MCF 10A (cell line): ENCODE measurements around the gene PTF1A. TPM values are rescaled to one million over a fixed set of nuclear protein-coding genes. Genes with fewer than 3 reads are reported as not detected.

Experiments used
- BruUV-seq: library from RNA; stranded (reverse); fragments of 400-500 nt; replicated peaks from 2 replicates; lab custom pipeline; 2021; lab: Mats Ljungman, UMichigan
- CTCF ChIA-PET: fragments of 300-600 bp; sonication (Branson Sonifier 250); formaldehyde crosslinking; extraction: SDS; loops from one replicate; lab custom pipeline; 2021; ENCODE audit warnings: antibody characterized with exemption, inconsistent platforms; lab: Yijun Ruan, JAX
- POLR2A ChIA-PET: fragments of 300-600, 350-650 bp; sonication (Branson Sonifier 250); formaldehyde crosslinking; extraction: SDS; loops from one replicate; lab custom pipeline; 2020; ENCODE audit warnings: antibody characterized with exemption, inconsistent platforms; lab: Yijun Ruan, JAX
- DNase-seq: peaks from one replicate; pipeline ENCODE4 v3.0.0-alpha.2; 2018; ENCODE audit not compliant: unreplicated experiment
- H3K27ac Mint-ChIP-seq: one replicate; pipeline ENCODE4 v1.8.0; 2022; ENCODE audit warnings: mild to moderate bottlenecking, low read depth, mixed read lengths; ENCODE audit not compliant: unreplicated experiment
- H3K27me3 Mint-ChIP-seq: one replicate; pipeline ENCODE4 v1.8.0; 2022; ENCODE audit warnings: mixed read lengths; ENCODE audit not compliant: insufficient read depth, unreplicated experiment
- H3K36me3 Mint-ChIP-seq: one replicate; pipeline ENCODE4 v1.8.0; 2022; ENCODE audit warnings: mild to moderate bottlenecking, moderate library complexity, mixed read lengths; ENCODE audit not compliant: insufficient read depth, unreplicated experiment
- H3K4me1 Mint-ChIP-seq: one replicate; pipeline ENCODE4 v1.8.0; 2022; ENCODE audit warnings: mixed read lengths; ENCODE audit not compliant: insufficient read depth, unreplicated experiment
- H3K4me3 Mint-ChIP-seq: one replicate; pipeline ENCODE4 v1.8.0; 2022; ENCODE audit warnings: mild to moderate bottlenecking, moderate library complexity, mixed read lengths; ENCODE audit not compliant: unreplicated experiment
- H3K9me3 Mint-ChIP-seq: one replicate; pipeline ENCODE4 v1.8.0; 2022; ENCODE audit warnings: mixed read lengths; ENCODE audit not compliant: unreplicated experiment
- CTCF ChIP-seq: fragments of 200-600 bp; IDR thresholded peaks from one replicate; pipeline ENCODE4 v1.8.0; 2022; ENCODE audit warnings: antibody characterized with exemption, mild to moderate bottlenecking; ENCODE audit not compliant: unreplicated experiment
- intact Hi-C: fragments of 100-400 bp; cut with micrococcal nuclease; formaldehyde crosslinking; loops from 2 replicates; pipeline ENCODE4 v1.14.1; 2022
- total RNA-seq: library from RNA; stranded (reverse); gene quantifications from 2 replicates; pipeline ENCODE4 v1.2.3, GENCODE V29; 2022

PTF1A gene
- total RNA-seq, 1 experiment from 2014 or later: not detected

GRCh38 chr10:23194471-23194965 lies 2.4 kb downstream of the PTF1A start:
- Mint-ChIP-seq H3K9me3 (no peaks in the 10 kb centered on the region), H3K4me3 (no peak overlapping the region), H3K36me3 (no peaks in the 10 kb centered on the region), H3K27me3 (peaks cover 48% of the 10 kb centered on the region), H3K4me1 (no peaks in the 10 kb centered on the region), H3K27ac (no peak overlapping the region)
- ChIA-PET POLR2A (no interaction called here), CTCF (interaction anchor here (0.6 to 1.1 kb wide), 2 partner anchors 36 to 946 kb away, joined by 3 read pairs; no protein-coding TSS in a partner anchor)
- no peak for TF ChIP-seq CTCF
- intact Hi-C loops: no loop called here
- no TSS peak for BruUV-seq
- DNase-seq: no peak

- Mint-ChIP-seq H3K4me1 (no peaks in the 10 kb centered on the region), H3K4me3 (no peak overlapping the region), H3K27me3 (peaks cover 48% of the 10 kb centered on the region), H3K36me3 (no peaks in the 10 kb centered on the region), H3K27ac (no peak overlapping the region), H3K9me3 (no peaks in the 10 kb centered on the region)
- CTCF ChIA-PET: interaction anchor here (0.6 to 1.1 kb wide), 2 partner anchors 37 to 946 kb away, joined by 3 read pairs; no protein-coding TSS in a partner anchor
- no peak for DNase-seq
- BruUV-seq: no TSS peak
- intact Hi-C loops: no loop called here
- POLR2A ChIA-PET: no interaction called here
- no peak for TF ChIP-seq CTCF
These were observed 3.1 kb downstream of the PTF1A start for GRCh38 chr10:23194966-23195845.

- no peak for DNase-seq
- H3K4me1 Mint-ChIP-seq: no peaks in the 10 kb centered on the region
- H3K4me3 Mint-ChIP-seq: no peak overlapping the region
- no peak for TF ChIP-seq CTCF
- no peaks in the 10 kb centered on the region for H3K36me3 Mint-ChIP-seq
- ChIA-PET POLR2A (interaction anchor here (1.0 kb wide), 1 partner anchor 27 kb away, joined by 4 read pairs; no protein-coding TSS in a partner anchor), CTCF (interaction anchor here (0.7 kb wide), 2 partner anchors 40 to 47 kb away, joined by 3 read pairs; no protein-coding TSS in a partner anchor)
- H3K9me3 Mint-ChIP-seq: no peaks in the 10 kb centered on the region
- H3K27me3 Mint-ChIP-seq: peaks cover 48% of the 10 kb centered on the region
- intact Hi-C loops: no loop called here
- H3K27ac Mint-ChIP-seq: no peak overlapping the region
- BruUV-seq: no TSS peak
These were observed 3.9 kb downstream of the PTF1A start for GRCh38 chr10:23195846-23196600.

GRCh38 chr10:23196915-23197314 lies 4.8 kb downstream of the PTF1A start:
- Mint-ChIP-seq H3K27ac (no peak overlapping the region), H3K36me3 (no peaks in the 10 kb centered on the region), H3K9me3 (no peaks in the 10 kb centered on the region), H3K4me1 (no peaks in the 10 kb centered on the region), H3K4me3 (no peak overlapping the region), H3K27me3 (peaks cover 54% of the 10 kb centered on the region)
- no TSS peak for BruUV-seq
- no peak for DNase-seq
- CTCF ChIA-PET: interaction anchor here (0.7 kb wide), 2 partner anchors 41 to 48 kb away, joined by 3 read pairs; no protein-coding TSS in a partner anchor
- intact Hi-C loops: no loop called here
- TF ChIP-seq CTCF: no peak
- POLR2A ChIA-PET: interaction anchor here (1.0 kb wide), 1 partner anchor 28 kb away, joined by 4 read pairs; no protein-coding TSS in a partner anchor
